HG03571 (cell line): ENCODE data around the gene TMC2.

Experiments
- ATAC-seq: cut with Tn5 transposase; IDR thresholded peaks from one replicate; pipeline ENCODE4 v1.9.1; 2021; ENCODE audit not compliant: unreplicated experiment

The TMC2 gene

GRCh38 chr20:2619961-2620595, 83.7 kb downstream of the TMC2 start:
- no peak for ATAC-seq

- no peak for ATAC-seq
Measured at GRCh38 chr20:2624190-2624589, 87.8 kb downstream of the TMC2 start.

- no peak for ATAC-seq
Measured at GRCh38 chr20:2625062-2625461, 88.7 kb downstream of the TMC2 start.

- ATAC-seq, result no peak
Measured at GRCh38 chr20:2626853-2627541, 90.6 kb downstream of the TMC2 start.

GRCh38 chr20:2631228-2631627, 94.9 kb downstream of the TMC2 start:
- no peak for ATAC-seq

- no peak for ATAC-seq
Measured at GRCh38 chr20:2633381-2633780, 97.0 kb downstream of the TMC2 start.

GRCh38 chr20:2637246-2637645, 100.9 kb downstream of the TMC2 start:
- no peak for ATAC-seq

GRCh38 chr20:2640260-2640659, 103.9 kb downstream of the TMC2 start:
- no peak for ATAC-seq

GRCh38 chr20:2640899-2641298, 104.5 kb downstream of the TMC2 start:
- ATAC-seq, result no peak

- ATAC-seq, result no peak
Measured at GRCh38 chr20:2643708-2644107, 107.3 kb downstream of the TMC2 start.

- ATAC-seq, result peak; percentile 88
Measured at GRCh38 chr20:2651772-2652723, 115.7 kb downstream of the TMC2 start, which contains the start of gene NOP56. Gene NOP56 (plus strand): TSS chr20:2652632. CDS start chr20:2652661, 29 bp downstream.

- peak; percentile 41 for ATAC-seq
Measured at GRCh38 chr20:2652724-2653555, 116.6 kb downstream of the TMC2 start.

GRCh38 chr20:2653556-2654383, 117.4 kb downstream of the TMC2 start:
- ATAC-seq, result no peak

GRCh38 chr20:2654384-2654822, 118.0 kb downstream of the TMC2 start:
- no peak for ATAC-seq

GRCh38 chr20:2654831-2655230, 118.5 kb downstream of the TMC2 start:
- no peak for ATAC-seq

- no peak for ATAC-seq
Measured at GRCh38 chr20:2655331-2656116, 119.2 kb downstream of the TMC2 start.

GRCh38 chr20:2656471-2657117, 120.2 kb downstream of the TMC2 start:
- no peak for ATAC-seq

GRCh38 chr20:2657241-2657640, 120.9 kb downstream of the TMC2 start:
- no peak for ATAC-seq
